Left ventricle myocardium superior (tissue), 1 donor: ENCODE measurements around the gene EXOC1. TPM values are rescaled to one million over a fixed set of nuclear protein-coding genes. Genes with fewer than 3 reads are reported as not detected.
"Not testable (repeated sequence)": the region's sequence is repeated elsewhere in the genome, so short reads cannot be mapped to it uniquely, and the experiment has no call there.

Experiments
- ATAC-seq: fragments of 200-7000 bp; cut with Tn5 transposase; one replicate; pipeline ENCODE4 v1.9.1; 2020; ENCODE audit warnings: mild to moderate bottlenecking, moderate library complexity
- DNase-seq: peaks from one replicate; pipeline ENCODE4 v3.0.0-alpha.2; 2020
- intact Hi-C: fragments of 100-400 bp; cut with micrococcal nuclease; formaldehyde crosslinking; loops from one replicate; pipeline ENCODE4 v1.11.0; 2022
- total RNA-seq: library from RNA; stranded (reverse); fragmentation: NEBNext Ultra II Directional; extraction: Animal tissue kit (Norgen Biotek cat#: 25700); gene quantifications from one replicate; pipeline ENCODE4 v1.2.1, GENCODE V29; 2021
- donor health status: DM: no; HTN: yes; CAD: no; lungs with severe emphysema.

The EXOC1 gene
- total RNA-seq, 1 donor from 2014 or later = 18.7 TPM

DNA sequence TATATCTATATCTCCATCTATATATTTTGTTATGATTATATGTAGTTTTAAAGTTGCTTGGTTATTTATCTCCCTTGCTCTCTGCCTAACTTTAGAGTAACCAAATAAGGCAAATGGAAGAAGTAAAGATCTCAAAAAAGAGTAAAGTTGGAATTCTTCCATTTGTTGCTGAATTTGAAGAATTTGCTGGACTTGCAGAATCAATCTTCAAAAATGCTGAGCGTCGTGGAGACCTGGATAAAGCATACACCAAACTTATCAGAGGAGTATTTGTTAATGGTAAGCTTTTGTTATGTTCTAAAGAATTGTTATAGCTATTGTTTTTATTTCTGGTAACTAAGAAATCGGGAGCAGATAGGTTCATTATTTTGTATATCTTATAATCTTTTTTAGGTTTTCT, 43.2 kb downstream of the EXOC1 start:
- ATAC-seq = no peak
- intact Hi-C loops = no loop called here
- no peak for DNase-seq

DNA sequence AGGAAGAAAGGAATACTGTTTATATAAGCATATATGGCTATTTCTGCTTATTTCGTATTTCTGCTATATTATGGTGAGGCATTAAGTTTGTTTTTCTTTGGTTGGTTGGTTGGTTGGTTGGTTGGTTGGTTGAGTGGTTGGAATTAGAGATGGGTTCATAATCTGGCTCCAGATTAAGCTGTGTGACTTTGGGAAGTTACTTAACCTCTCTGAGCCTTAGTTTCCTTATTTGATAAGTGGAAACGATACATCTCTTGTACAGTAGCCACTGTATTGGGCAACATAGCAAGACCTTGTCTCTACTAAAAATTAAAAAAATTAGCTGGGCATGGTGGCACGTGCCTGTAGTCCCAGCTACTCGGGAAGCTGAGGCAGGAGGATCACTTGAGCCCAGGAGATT, 49.2 kb downstream of the EXOC1 start:
- intact Hi-C loops = no loop called here
- ATAC-seq = no peak
- no peak for DNase-seq

DNA sequence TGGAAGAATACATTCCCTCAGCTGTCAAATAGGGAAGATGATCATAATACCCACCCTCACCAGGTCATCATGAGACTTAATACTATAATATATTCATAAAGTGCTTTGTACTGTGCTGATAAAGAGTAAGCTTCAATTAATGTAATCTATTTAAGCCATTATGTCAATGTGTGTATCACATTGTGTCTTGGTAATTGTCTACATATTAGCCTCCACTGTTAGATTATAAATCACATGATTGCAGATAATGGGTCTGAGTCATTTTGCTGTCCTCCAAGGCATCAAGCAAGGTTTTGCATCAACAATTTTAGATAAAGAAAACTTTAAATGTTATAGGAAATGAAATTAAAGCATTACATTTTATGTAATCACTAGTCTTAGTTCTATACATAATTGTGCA, 50.1 kb downstream of the EXOC1 start:
- ATAC-seq (no peak), DNase-seq (no peak)
- intact Hi-C loops = no loop called here

DNA sequence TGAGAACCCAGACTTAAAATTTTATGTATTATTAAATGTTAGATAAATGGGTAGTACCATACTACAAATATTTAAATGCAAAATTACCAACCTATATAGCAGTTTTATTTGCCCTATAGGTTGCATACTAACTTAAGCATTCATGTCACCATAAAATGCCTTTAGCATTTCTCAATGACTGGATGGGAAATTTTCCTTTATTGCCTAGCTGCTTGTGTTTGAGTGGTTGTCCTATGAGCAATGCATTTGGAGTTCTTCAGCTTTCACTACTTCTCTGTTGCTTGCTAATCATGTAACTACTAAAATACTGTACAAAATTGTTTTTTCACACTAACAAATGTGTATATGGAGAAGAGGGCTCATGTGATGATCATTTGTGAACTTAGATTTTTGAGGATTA, 51.1 kb downstream of the EXOC1 start:
- intact Hi-C loops = no loop called here
- no peak for DNase-seq
- no peak for ATAC-seq

DNA sequence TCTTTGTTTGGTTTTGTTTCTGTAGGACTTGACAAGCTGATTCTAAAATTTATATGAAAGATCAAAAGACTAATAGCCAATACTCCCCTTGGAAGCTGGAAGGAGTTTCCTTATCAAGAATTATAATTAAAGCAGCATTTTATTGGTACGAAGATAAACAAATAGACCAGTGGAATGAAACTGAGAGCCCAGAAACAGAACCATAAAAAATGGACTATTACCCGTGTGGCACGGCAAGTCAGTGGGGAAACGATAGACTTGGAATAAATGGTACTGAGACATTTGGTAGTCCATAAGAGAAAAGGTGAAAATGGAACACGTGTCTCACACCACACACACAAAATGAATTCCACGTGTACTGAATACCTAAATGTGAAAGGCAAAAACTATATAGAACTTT, 52.9 kb downstream of the EXOC1 start:
- no peak for DNase-seq
- ATAC-seq = no peak
- intact Hi-C loops = no loop called here

DNA sequence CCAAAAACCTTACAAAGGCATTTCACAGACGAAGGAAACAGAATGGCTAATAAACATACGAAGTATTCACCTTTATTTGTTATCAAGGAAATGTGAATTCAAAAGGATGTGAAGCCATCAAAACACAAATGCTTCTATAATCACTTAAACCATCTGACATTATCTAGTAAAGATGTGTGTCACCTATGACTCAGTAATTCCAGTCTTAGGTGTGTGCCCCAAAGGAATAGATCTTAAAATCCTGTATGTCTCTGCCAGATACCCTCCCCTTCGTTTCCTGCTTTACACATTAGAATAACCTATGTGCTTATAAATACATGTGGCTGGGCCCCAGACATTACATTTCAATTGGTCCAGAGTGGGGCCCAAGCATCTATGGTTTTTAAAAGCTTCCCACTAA, 53.5 kb downstream of the EXOC1 start:
- DNase-seq (no peak), ATAC-seq (no peak)
- intact Hi-C loops = no loop called here

DNA sequence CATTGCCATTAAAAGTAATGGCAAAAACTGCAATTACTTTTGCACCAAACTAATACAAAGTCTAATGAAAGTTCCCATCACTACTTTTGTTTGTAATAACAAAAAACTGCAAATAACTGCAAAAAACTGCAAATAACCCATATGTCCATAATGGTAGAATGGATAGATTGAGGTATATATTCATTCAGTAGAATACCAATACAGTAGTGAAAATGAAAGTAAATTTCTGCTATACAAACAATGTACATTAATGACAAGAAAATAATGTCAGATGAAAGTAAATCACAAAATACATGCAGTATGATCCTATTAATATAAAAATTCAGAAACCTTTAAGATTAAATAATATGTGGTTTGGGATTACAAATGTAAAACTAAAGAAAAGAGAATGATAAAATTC, 54.0 kb downstream of the EXOC1 start:
- intact Hi-C loops = no loop called here
- DNase-seq = no peak
- ATAC-seq = no peak

DNA sequence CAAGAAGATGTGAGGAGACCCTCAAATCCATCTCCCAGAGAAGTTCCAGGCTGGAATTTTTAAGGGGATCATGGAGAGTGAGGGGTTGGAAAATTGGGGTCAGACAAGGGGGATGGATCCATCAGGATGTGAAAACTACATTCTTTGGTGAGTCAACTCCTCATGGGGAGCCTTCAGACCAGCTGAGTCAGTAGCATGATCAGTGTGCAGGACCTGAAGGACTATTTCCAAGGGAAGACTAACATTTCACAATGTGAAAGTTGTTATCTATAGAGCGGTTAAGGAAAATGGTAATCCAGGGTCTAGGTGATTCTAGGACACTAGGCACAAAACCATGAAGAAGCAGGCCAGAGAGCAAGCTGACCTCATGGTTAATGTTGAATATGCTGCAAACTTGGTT, 56.7 kb downstream of the EXOC1 start:
- intact Hi-C loops = no loop called here
- DNase-seq = no peak
- ATAC-seq = no peak

DNA sequence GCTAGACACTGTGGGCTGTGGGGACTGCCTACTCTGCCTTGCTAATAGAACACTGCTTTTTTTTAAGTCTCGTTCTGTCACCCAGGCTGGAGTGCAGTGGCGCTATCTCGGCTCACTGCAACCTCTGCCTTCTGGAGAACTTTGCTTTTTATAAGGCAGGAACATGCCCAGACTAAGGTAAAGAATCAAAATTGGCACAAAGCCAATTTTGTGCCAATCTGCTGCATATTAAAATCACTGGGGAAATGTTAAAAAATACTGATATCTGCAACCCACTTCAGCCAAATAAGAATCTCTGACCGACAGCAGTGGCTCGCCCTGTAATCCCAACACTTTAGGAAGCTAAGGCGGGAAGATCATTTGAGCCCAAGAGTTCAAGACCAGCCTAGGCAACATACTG, 58.8 kb downstream of the EXOC1 start:
- ATAC-seq (no peak), DNase-seq (no peak)
- intact Hi-C loops = no loop called here

DNA sequence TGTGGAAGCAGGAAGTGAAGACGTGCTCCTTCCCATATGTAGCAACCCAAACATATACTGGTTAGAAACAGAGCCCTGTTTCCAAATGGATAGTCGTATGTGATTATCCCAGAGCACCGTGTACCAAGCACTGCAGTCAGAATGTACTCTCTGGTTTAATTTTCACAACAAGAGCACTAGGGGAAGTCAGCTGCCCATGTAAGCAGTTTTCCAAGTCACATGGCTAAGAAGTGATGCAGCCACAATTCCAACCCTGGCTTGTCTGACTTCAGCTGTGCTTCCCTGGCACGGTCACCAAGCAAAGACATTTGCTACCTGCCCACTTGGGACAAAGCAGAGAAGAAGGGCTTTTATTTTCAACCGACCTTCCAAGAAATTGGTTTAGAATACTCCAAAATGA, 67.1 kb downstream of the EXOC1 start:
- intact Hi-C loops = no loop called here
- ATAC-seq = peak; percentile 35
- DNase-seq = no peak

DNA sequence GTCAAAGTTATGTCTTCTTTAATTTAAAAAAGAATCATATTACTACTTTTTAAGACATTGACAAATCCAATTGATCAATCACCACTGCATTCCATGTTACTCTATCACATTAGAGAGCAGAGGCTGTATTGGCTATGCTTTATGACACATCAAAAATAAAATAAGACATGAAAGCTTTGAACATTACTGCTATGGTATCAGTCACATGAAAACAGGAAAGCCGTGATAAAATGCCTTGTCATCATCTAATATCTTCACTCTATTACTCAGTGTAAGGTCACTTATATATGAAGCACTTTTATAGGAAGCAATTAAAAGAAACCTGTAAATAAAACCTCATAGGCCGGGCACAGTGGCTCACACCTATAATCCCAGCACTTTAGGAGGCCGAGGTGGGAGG, 67.6 kb downstream of the EXOC1 start:
- intact Hi-C loops = no loop called here
- ATAC-seq = no peak
- no peak for DNase-seq

DNA sequence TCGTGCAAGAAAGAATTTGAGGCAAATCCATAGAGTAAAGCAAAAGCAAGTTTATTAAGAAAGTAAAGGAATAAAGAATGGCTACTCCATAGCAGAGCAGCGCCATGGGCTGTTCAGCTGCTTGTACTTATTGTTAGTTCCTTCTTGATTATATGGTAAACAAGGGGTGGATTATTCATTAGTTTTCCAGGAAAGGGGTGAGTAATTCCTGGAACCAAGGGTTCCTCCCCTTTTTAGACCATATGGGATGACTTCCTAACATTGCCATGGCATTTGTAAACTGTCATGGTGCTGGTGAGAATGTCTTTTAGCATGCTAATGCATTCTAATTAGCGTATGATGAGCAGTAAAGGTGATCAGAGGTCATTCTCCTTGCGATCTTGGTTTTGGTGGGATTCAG, 71.8 kb downstream of the EXOC1 start:
- ATAC-seq (no peak), DNase-seq (no peak)
- intact Hi-C loops = no loop called here

DNA sequence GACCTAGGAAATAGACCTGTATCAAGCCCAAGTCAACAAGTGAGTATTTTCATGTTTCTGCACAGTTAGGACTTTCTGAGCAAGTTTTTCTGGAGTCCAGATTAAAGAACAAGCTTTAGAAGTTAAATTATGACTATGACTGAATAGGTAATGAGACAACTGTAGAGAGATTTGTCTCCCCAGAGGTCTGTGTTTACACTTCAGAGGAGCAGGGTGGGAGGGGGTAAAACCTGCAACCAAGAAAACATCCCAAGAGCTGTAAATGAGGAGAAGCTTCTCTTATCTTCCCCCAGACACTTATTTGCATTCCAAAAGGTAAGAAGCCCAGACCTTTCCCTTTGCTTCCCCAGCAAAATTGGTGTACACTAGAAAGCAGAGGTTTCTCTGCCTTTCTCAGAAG, 73.2 kb downstream of the EXOC1 start:
- DNase-seq = no peak
- no peak for ATAC-seq
- intact Hi-C loops = no loop called here

DNA sequence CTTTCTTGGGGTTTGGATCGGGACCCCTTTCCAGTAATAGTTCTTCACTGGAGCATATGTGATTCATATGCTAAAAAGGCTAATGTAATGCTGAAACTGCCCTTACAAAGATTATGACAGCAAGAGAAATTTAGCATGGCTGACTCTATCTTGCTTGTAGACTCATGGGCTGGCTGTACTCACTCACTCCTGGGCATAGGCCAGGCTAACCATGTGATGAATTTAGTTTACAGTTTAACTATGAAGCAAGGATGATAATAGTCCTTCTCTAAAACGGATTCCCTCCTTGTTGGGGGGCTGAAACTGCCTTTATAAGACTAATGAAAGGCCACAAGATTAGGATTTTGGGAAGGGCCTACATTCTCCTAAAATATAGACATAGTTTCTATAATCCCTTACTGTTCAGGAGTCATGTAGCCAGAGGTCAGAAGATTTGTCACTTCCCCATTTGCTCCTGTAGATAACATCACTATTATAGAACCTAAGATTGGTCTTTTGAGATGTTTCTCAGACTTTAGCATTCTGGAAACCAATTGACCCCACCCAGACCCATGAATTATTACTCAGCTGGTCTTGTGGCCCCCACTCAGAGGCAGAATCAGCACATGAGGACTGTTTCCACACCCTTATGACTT, 74.5 kb downstream of the EXOC1 start:
- DNase-seq = no peak
- intact Hi-C loops = no loop called here
- no peak for ATAC-seq

DNA sequence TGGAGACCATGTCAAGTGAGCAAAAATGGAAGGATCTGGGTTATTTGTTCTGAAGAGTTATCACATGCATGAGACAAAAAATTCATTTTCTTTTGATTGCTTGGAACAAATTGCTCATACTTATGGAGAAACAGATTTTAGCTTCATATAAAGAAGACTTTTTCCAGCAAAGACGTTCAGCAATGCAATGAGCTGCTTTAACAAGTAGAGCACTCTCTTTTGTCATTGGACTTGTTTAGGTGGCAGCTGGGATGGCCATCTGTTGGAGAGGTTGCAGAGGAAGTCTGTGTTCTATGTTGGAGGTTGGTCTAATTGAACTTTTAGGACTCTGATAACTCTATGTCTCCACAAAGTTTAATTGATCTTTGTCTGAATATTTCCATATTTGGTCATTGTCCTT, 75.4 kb downstream of the EXOC1 start:
- intact Hi-C loops = no loop called here
- ATAC-seq (no peak), DNase-seq (no peak)

DNA sequence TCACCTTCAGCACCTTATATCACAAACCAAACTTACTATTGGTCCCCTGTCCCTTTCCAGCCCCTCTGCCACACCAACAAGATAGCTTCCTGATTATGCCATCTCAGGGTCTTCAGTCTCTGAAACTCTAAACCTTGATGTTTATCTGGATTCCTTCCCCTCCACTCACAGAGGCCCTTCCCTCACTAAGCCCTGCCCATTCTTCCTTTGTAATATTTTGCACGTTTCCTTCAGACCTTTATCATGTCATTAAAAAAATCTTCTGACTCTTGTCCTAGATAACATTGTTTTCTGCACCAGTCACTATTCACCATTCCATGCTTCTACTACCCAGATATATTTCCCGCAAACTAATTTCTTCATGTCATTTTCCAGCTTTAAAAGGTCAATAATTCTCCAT, 77.6 kb downstream of the EXOC1 start:
- DNase-seq (no peak), ATAC-seq (no peak)
- intact Hi-C loops = no loop called here

DNA sequence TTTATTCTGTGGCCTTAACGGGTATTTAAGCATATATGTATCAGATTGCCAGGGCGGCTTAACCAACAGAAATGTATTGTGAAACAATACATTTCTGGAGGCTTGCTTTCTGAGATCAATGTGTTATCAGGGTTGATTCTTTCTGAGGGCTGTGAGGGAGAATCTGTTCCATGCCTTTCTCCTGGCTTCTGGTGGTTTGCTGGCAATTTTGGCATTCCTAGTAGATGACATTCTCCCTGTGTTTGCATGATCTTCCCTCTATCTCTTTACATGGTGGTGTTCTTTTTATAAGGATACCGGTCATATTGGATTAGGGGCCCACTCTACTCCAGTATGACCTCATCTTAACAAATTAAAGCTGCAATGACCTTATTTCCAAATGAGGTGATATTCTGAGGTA, 78.4 kb downstream of the EXOC1 start:
- DNase-seq = no peak
- ATAC-seq = no peak
- intact Hi-C loops = no loop called here

DNA sequence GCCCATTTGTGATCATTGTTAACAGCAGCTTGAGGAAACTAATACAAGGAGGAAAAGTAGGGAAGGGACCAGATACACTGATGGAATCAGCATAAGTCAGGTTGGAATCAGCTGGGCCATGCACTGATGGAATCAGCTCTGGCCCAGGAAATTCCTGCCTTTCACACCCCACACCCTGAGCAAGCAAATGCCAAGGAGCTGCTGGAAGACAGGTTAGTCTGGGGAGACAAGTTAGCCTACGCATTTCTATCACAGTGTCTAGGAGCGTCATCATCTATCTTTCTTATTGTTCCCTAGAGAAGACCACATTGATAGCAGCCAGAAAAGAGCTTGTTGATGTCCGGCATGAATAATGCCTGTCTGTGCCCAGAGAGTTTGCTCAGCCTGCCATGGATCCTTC, 79.1 kb downstream of the EXOC1 start:
- no peak for ATAC-seq
- DNase-seq = no peak
- intact Hi-C loops = no loop called here

DNA sequence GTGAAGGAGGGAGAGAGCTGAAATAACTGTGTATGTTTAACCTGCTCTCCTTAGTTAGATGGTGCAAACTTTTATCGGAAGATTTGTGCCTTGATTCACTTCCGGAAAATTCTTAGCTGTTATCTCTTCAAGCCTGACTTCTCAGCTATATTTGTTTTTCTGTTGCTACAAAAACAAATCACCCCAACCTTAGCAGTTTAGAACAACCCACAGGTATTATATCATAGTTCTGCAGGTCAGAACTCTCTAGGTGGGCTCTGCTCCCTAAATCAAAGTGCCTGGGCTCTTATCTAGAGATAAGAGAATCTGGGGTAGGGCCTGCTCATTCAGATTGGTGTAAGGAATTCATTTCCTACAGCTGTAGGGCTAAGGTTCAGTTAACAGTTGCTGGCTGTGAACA, 80.2 kb downstream of the EXOC1 start:
- ATAC-seq (no peak), DNase-seq (no peak)
- intact Hi-C loops = no loop called here

DNA sequence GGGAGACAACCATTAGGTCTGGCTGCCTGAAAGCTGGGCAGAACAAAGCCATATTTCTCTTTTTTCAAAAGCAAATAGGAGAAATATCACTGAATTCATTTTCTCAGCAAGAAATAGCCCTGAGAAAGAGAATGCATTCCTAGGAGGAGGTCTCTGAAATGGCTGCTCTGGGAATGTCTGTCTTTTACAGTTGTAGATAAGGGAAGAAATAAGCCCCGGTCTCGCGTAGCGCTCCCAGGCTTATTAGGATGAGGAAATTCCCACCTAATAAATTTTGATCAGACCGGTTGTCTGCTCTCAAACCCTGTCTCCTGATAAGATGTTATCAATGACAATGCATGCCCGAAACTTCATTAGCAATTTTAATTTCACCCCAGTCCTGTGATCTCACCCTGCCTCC, 82.5 kb downstream of the EXOC1 start:
- intact Hi-C loops = not testable (repeated sequence)

DNA sequence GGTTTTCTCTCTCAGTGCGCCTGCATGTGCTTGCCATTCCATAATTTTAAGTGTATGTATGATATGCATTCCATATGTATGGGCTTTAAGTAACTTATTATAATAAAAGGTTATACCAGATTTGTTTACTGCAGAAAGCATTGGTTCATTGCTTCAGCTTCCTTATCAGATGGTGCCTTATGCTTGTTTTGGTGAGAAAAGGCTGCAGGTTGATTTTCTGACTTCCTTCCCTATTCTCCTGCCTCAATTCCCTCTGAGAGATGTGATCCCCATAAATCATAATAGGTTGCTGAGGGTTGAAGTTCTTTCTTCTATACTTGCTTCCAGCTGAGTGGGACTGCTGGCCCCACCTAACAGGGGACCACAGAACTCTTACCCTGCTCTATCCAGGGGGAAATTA, 85.0 kb downstream of the EXOC1 start:
- ATAC-seq = no peak

More for the DNA sequence above, 82.5 kb downstream of the EXOC1 start:
- DNase-seq, ATAC-seq: not testable (repeated sequence)

DNA sequence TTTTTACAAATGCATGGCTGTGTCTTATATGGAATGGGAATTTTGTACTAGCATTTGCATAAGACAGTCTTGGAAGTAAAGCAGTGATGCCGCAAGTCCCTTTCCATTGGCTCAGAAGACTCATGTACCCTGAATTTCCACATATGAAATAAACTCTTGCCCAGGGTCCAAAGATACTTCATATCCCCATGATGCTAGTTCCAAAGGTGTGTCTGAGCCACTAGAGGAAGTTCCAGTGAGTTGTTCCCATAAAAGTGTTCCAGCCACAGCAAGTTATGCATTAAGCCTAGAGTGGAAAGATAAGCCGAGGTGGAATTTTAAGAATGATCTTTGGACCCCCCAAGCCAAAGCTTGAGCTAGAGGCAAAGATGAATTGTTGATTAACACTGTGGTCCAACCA, 86.0 kb downstream of the EXOC1 start:
- ATAC-seq (no peak), DNase-seq (no peak)
- intact Hi-C loops = no loop called here

More for the DNA sequence above, 85.0 kb downstream of the EXOC1 start:
- DNase-seq = no peak
- intact Hi-C loops = no loop called here
